Activated CD4-positive, CD25-positive, alpha-beta regulatory T cell treated with anti-CD3 and anti-CD28 coated beads, Interleukin-2, amount 50 U/mL, for 72 hours (primary cell): ENCODE measurements around the gene KDM3A.

Experiments
- DNase-seq: peaks from one replicate; pipeline ENCODE4 v3.0.0; 2021

KDM3A gene

GRCh38 chr2:86436328-86436727, 4.8 kb upstream of the KDM3A start:
- no peak for DNase-seq

GRCh38 chr2:86439879-86440630, 1.1 kb upstream of the KDM3A start:
- no peak for DNase-seq

- DNase-seq: no peak
Observed at GRCh38 chr2:86441392-86441881, 266 bp downstream of the KDM3A start.

- DNase-seq: peak; percentile 64
Observed at GRCh38 chr2:86441882-86442641, 891 bp downstream of the KDM3A start.

- DNase-seq: peak; percentile 70
Observed at GRCh38 chr2:86442642-86443005, 1.5 kb downstream of the KDM3A start.

GRCh38 chr2:86443631-86444350, 2.6 kb downstream of the KDM3A start:
- DNase-seq: no peak

GRCh38 chr2:86445436-86445835, 4.3 kb downstream of the KDM3A start:
- DNase-seq: no peak

GRCh38 chr2:86446060-86446459, 4.9 kb downstream of the KDM3A start:
- DNase-seq: no peak

GRCh38 chr2:86453836-86454235, 12.7 kb downstream of the KDM3A start:
- DNase-seq: no peak

- no peak for DNase-seq
Observed at GRCh38 chr2:86454238-86454637, 13.1 kb downstream of the KDM3A start.

GRCh38 chr2:86455181-86455580, 14.0 kb downstream of the KDM3A start:
- no peak for DNase-seq

- no peak for DNase-seq
Observed at GRCh38 chr2:86461042-86461743, 20.0 kb downstream of the KDM3A start.

GRCh38 chr2:86464652-86465051, 23.5 kb downstream of the KDM3A start:
- DNase-seq: no peak

GRCh38 chr2:86466306-86466705, 25.1 kb downstream of the KDM3A start:
- no peak for DNase-seq

GRCh38 chr2:86468162-86469033, 27.2 kb downstream of the KDM3A start:
- no peak for DNase-seq

GRCh38 chr2:86470890-86471289, 29.7 kb downstream of the KDM3A start:
- DNase-seq: no peak

- no peak for DNase-seq
Observed at GRCh38 chr2:86471637-86472036, 30.5 kb downstream of the KDM3A start.

GRCh38 chr2:86476092-86476491, 34.9 kb downstream of the KDM3A start:
- no peak for DNase-seq

GRCh38 chr2:86476918-86477317, 35.7 kb downstream of the KDM3A start:
- no peak for DNase-seq

GRCh38 chr2:86477349-86477748, 36.2 kb downstream of the KDM3A start:
- no peak for DNase-seq

GRCh38 chr2:86480105-86480504, 38.9 kb downstream of the KDM3A start:
- no peak for DNase-seq

GRCh38 chr2:86482034-86482433, 40.9 kb downstream of the KDM3A start:
- no peak for DNase-seq
